ENCODE data around the gene DNAL1. TPM values are rescaled to one million over a fixed set of nuclear protein-coding genes. Genes with fewer than 3 reads are reported as not detected.
"Not testable (repeated sequence)": the region's sequence is repeated elsewhere in the genome, so short reads cannot be mapped to it uniquely, and the experiment has no call there.

DNAL1 gene
- total RNA-seq, 1 donor from 2014 or later: 22.3 TPM

DNA sequence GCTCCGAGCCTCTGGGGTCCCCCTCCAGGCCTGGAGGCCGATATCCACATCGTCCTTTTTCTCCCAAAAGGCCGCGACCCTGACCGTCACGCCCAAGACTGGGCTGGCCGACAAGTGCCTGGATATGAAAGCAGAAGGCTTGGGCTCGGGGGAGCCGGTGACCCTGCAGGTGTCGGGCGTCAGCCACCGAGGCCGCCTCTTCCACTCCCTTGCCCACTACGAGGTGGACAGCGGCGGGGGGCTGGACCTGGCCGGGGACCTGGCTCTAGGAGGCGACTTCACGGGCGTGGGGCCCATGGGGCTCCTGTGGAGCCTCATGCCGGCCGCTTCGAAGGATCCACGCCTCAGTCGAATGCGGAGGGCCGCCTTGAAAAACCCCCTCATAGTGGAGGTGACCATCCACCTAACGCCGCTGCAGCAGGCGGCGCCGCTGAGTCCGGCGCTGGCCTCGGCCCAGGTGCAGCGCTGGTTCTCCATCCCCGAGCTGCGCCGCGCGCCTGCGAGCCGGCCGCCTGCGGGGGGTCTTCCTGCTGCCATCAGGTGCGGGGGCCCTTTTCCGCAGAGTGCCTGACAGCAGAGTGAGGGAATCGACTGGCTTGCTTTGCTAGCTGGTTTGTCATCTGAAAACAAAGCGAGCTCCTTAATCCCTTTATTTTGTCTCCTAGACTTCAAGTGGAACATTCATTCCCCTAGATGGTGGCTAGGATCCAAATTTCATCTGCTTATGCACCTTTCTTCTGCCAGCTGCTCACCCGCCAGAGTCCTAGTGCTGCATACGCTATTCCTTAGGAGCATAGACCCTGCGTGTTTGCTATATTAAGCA lies 10.6 kb upstream of the DNAL1 start:
- peak; percentile 67 for DNase-seq (ENCODE audit: low spot score)
- intact Hi-C loops (cut with DNase I): loop anchor here (5.0 kb wide), 1 partner anchor 127 kb away; no protein-coding TSS in a partner anchor
- ATAC-seq: peak; percentile 87

DNA sequence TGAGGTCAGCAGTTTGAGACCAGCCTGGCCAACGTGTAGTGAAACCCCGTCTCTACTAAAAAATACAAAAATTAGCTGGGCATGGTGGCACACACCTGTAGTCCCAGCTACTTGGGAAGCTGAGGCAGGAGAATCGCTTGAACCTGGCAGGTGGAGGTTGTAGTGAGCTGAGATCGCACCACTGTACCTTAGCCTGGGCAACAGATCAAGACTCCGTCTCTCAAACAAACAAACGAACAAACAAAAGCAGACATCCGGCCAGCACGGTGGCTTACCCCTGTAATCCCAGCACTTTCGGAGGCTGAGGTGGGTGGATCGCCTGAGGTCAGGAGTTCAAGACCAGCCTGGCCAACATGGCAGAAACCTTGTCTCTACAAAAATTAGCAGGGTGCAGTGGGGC lies 8.4 kb upstream of the DNAL1 start:
- ATAC-seq; DNase-seq (ENCODE audit: low spot score); intact Hi-C loops (cut with DNase I): not testable (repeated sequence)

DNA sequence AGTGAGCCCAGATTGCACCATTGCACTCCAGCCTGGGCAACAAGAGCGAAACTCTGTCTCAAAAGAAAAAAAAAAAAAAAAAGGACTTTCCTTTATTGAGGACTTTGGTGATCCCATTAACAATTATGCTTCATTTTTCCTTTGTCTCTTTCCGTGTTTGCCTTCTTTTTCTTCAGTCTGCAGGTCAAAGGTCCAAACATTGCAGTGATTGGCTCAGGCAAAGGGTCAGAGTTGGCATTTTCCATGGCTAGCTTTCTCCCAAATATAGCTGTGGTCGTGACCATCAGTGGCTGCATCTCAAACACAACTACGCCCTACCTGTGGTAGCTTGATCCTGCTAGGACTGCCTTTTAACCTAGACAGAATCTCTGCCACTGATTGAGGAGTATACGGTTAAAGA lies 7.0 kb upstream of the DNAL1 start:
- intact Hi-C loops (cut with DNase I): no loop called here
- ATAC-seq (no peak), DNase-seq (ENCODE audit: low spot score) (no peak)

DNA sequence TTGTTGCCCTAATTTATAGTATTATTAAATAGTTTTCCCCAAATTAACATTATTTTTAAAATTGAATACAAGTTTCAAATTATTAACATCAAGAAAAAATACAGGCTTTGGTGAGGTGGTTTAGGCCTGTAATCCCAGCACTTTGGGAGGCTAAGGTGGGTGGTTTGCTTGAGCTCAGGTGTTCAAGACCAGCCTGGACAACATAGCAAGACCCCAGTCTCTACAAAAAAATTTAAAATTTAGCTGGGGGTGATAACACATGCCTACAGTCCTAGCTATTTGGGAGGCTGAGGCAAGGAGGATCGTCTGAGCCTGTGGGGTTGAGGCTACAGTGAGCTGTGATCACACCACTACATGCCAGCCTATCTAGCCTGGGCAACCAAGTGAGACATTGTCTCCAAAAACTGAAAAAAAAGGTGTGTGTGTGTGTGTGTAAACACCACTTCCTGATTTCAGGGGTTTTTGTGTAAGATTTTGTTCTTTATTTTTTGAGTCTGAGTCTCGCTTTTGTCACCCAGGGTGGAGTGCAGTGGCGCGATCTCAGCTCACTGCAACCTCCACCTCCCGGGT lies 3.9 kb upstream of the DNAL1 start:
- intact Hi-C loops (cut with DNase I): no loop called here
- ATAC-seq: no peak
- DNase-seq (ENCODE audit: low spot score): no peak

- intact Hi-C loops (cut with DNase I): no loop called here
Measured at GRCh38 chr14:73645248-73645610, 443 bp downstream of the DNAL1 start.

GRCh38 chr14:73651005-73651404 lies 6.2 kb downstream of the DNAL1 start:
- no peak for ATAC-seq
- intact Hi-C loops (cut with DNase I): no loop called here

More at GRCh38 chr14:73645248-73645610, 443 bp downstream of the DNAL1 start:
- DNase-seq (ENCODE audit: low spot score) (no peak), ATAC-seq (no peak)

DNA sequence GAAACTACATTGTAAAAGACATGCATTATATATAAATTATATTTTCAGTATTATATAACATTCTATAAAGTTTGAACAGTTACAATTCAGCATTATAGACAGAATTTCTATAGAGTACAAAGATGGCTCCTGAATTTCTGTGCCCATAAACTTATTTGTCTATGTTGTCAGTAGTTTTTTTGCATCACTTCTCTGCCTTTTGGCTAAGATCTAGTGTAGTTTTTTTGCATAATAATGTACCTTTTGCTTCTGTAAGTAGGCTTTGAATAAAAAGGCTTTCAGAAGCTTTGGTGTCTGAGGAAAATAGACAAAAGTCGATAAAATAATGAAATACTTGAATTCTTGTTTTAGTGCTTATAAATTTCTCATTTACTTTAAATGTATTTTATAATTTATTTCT lies 11.1 kb downstream of the DNAL1 start:
- intact Hi-C loops (cut with DNase I): no loop called here
- no peak for DNase-seq (ENCODE audit: low spot score)
- ATAC-seq: no peak

More at GRCh38 chr14:73651005-73651404, 6.2 kb downstream of the DNAL1 start:
- no peak for DNase-seq (ENCODE audit: low spot score)

- ATAC-seq; intact Hi-C loops (cut with DNase I); DNase-seq (ENCODE audit: low spot score): not testable (repeated sequence)
Measured at GRCh38 chr14:73659202-73659601, 14.4 kb downstream of the DNAL1 start.

- DNase-seq (ENCODE audit: low spot score): no peak
- ATAC-seq: no peak
- intact Hi-C loops (cut with DNase I): no loop called here
Measured at GRCh38 chr14:73660511-73660910, 15.7 kb downstream of the DNAL1 start.

GRCh38 chr14:73661872-73662271 lies 17.1 kb downstream of the DNAL1 start:
- DNase-seq (ENCODE audit: low spot score): no peak
- ATAC-seq: no peak
- intact Hi-C loops (cut with DNase I): no loop called here

- ATAC-seq: peak; percentile 26
- intact Hi-C loops (cut with DNase I): no loop called here
- no peak for DNase-seq (ENCODE audit: low spot score)
Measured at GRCh38 chr14:73662487-73662943, 17.7 kb downstream of the DNAL1 start.

DNA sequence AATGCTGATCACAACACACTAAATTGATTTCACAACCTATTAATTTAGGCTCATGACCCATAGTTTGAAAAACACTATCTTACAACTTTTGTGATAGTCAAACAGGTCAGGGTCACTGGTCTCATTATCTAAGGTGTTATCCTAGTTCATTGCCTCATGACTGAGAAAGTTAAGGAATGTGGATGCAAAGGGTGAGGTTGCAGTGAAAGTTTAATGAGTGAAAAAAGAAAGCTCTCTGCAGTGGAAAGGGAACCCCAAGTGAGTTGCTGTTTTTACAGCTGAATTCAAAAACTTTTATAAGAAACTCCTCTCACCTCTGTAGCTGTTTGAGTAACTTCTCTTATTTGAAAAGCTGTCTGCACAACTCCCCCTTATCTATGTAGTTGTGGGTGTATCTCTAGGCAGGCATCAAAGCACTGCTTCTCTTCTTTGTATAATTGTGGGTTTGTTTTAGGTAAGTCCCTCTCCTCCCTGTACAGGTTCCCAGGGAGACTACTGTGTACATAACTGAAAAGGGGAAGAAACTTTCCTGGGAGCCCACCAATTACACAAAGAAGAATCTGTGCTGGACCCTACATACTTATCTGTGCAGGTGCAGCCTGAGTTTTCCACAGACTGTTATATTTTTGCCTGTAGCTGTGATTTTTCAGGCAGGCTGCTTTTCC lies 18.9 kb downstream of the DNAL1 start:
- DNase-seq (ENCODE audit: low spot score): no peak
- intact Hi-C loops (cut with DNase I): no loop called here
- ATAC-seq: no peak

DNA sequence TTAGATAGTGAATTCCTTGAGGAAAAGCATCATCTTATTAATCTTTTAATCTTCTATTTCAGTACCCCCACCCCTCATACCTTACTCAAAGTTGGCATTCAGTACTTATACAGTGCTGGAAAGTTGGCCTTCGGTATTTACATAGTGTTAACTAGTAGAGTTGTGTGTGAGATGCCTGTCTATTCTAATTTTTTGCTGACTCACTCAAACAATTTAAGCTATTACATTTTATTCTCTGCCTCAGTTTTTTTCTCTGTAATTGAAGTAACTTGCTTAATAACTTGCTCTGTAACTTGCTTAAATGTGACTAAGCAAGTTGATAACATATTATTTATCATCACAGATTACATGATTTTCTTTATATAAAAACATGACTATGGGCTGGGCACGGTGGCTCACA lies 20.3 kb downstream of the DNAL1 start:
- intact Hi-C loops (cut with DNase I): no loop called here
- no peak for ATAC-seq
- DNase-seq (ENCODE audit: low spot score): no peak

GRCh38 chr14:73666583-73666982 lies 21.8 kb downstream of the DNAL1 start:
- DNase-seq (ENCODE audit: low spot score) (no peak), ATAC-seq (no peak)
- intact Hi-C loops (cut with DNase I): no loop called here

DNA sequence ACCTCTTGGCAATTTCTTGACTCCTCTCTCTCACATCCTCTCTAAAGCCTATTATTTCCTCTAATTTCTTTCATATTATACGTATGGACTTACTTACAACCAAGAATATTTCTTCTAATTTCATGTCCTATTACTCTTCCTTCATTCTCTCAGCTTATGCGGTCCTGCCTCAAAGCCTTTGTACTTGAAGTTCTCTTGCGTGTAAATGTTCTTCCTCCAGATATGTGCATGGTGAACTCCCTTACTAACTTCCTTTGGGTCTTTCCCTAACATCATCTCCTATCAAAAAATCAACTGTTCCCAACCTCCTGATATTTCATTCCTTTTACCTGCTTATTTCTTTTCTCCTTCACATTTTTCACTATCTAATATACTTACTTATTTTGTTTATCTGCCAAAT lies 23.1 kb downstream of the DNAL1 start:
- no peak for ATAC-seq
- DNase-seq (ENCODE audit: low spot score): no peak
- intact Hi-C loops (cut with DNase I): no loop called here

- DNase-seq (ENCODE audit: low spot score): no peak
- no peak for ATAC-seq
- intact Hi-C loops (cut with DNase I): no loop called here
Measured at GRCh38 chr14:73674986-73675385, 30.2 kb downstream of the DNAL1 start.

GRCh38 chr14:73678698-73679097 lies 33.9 kb downstream of the DNAL1 start:
- no peak for DNase-seq (ENCODE audit: low spot score)
- intact Hi-C loops (cut with DNase I): no loop called here

GRCh38 chr14:73680821-73681220 lies 36.0 kb downstream of the DNAL1 start:
- no peak for ATAC-seq

More at GRCh38 chr14:73678698-73679097, 33.9 kb downstream of the DNAL1 start:
- no peak for ATAC-seq

DNA sequence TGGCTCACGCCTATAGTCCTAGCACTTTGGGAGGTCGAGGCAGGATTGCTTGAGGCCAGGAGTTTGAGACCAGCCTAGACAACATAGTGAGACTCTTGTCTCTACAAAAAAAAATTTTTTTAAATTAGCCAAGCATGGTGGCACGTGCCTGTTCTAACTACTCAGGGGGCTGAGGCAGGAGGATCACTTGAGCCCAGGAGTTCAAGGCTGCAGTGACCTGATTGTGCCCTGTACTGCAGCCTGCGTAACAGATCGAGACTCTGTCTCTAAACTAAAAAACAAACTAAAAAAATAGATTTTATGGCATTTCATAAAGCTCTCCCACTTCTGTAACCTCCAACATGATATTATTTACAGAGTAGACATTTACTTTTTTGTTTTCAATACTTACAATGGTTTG lies 39.8 kb downstream of the DNAL1 start:
- ATAC-seq (no peak), DNase-seq (ENCODE audit: low spot score) (no peak)
- intact Hi-C loops (cut with DNase I): no loop called here

More at GRCh38 chr14:73680821-73681220, 36.0 kb downstream of the DNAL1 start:
- DNase-seq (ENCODE audit: low spot score): no peak
- intact Hi-C loops (cut with DNase I): no loop called here

GRCh38 chr14:73685328-73685727 lies 40.5 kb downstream of the DNAL1 start:
- intact Hi-C loops (cut with DNase I): no loop called here
- no peak for ATAC-seq
- no peak for DNase-seq (ENCODE audit: low spot score)
